Spinal cord (tissue), 10 donors: ENCODE data around the gene PAFAH2. TPM values are rescaled to one million over a fixed set of nuclear protein-coding genes. Genes with fewer than 3 reads are reported as not detected.

Source experiments
- DNase-seq, 6 donors: peaks; one replicate each; pipeline versions ENCODE4 v3.0.0 to v3.0.0-alpha.2; 2013 to 2015; ENCODE audit warnings: low spot score in 6 of 6, low read depth in 4 of 6
- H3K27ac ChIP-seq: one replicate; pipeline ENCODE4 v1.5.1; 2013; ENCODE audit warnings: low read depth, low read length, control low read depth
- H3K27me3 ChIP-seq: one replicate; pipeline ENCODE4 v1.6.1; 2013; ENCODE audit warnings: low read length; ENCODE audit not compliant: control insufficient read depth, insufficient read depth
- H3K36me3 ChIP-seq: one replicate; pipeline ENCODE4 v1.6.1; 2013; ENCODE audit warnings: low read length; ENCODE audit not compliant: control insufficient read depth, insufficient read depth
- H3K4me1 ChIP-seq: one replicate; pipeline ENCODE4 v1.6.1; 2013; ENCODE audit warnings: low read length; ENCODE audit not compliant: control insufficient read depth, insufficient read depth
- H3K4me3 ChIP-seq: one replicate; pipeline ENCODE4 v1.5.1; 2013; ENCODE audit warnings: low read depth, low read length, control low read depth
- H3K9me3 ChIP-seq: one replicate; pipeline ENCODE4 v1.6.1; 2013; ENCODE audit warnings: low read length; ENCODE audit not compliant: control insufficient read depth, insufficient read depth
- WGBS: methylation state at CpG from one replicate; pipeline ENCODE4 v1.1.5; 2013; ENCODE audit warnings: missing lambda C conversion rate; ENCODE audit not compliant: insufficient coverage; 5-methylcytosine and 5-hydroxymethylcytosine counted together
- long read RNA-seq, 4 donors: transcript quantifications; one replicate each; lab custom pipeline, GENCODE V29; 2026
- polyA plus RNA-seq, 2 donors: library from polyadenylated mRNA; unstranded; fragments of 120-200 nt; gene quantifications; one replicate each; pipeline ENCODE4 v1.2.1, GENCODE V29; 2013; ENCODE audit not compliant: insufficient read length in 2 of 2
- total RNA-seq, 2 donors: library from RNA; depleted of rRNA in 1 of 2; stranded (reverse); fragments of 120-200 nt in 1 of 2; fragments of >200 nt in 1 of 2; gene quantifications; one replicate each; pipeline versions ENCODE4 v1.2.3 to v1.2.4, GENCODE V29; 2013 to 2014
- donor health status: healthy.

PAFAH2 gene
- total RNA-seq (10 to 100 TPM in 1 of 2 donors, 1 to 10 TPM in 1; 6.6 to 11.1 TPM), polyA plus RNA-seq (1 to 10 TPM; 6.8 to 9.5 TPM)
- long read RNA-seq, donor 1, partial matches to known transcripts = 0 of 1 reads
- long read RNA-seq, donor 1, other reads (novel, unspliced or antisense) = 0 of 1 reads
- long read RNA-seq, donor 2 = 0 reads
- long read RNA-seq, donor 3 = 0 reads
- long read RNA-seq, donor 4, partial matches to known transcripts = 0 of 1 reads
- long read RNA-seq, donor 4, other reads (novel, unspliced or antisense) = 0 of 1 reads

- H3K4me3 ChIP-seq = peak within 1 kb of the TSS; percentile 81
- under 1% methylated on average over 33 of the region's 47 CpGs for WGBS
- H3K27me3 ChIP-seq = no peaks in the 10 kb centered on the region
- DNase-seq = peak; percentile 98 to 100 (median 100)
- H3K36me3 ChIP-seq = no peaks in the 10 kb centered on the region
- peak within 1 kb of the TSS; percentile 87 for H3K27ac ChIP-seq
- no peaks in the 10 kb centered on the region for H3K9me3 ChIP-seq
- peaks cover 17% of the 10 kb centered on the region for H3K4me1 ChIP-seq
Measured at GRCh38 chr1:25997828-25998761, at the start of gene PAFAH2. Gene PAFAH2 (minus strand): TSS chr1:25998063. CDS start chr1:25990816, 7,247 bp downstream.

- H3K4me1 ChIP-seq = peaks cover 20% of the 10 kb centered on the region
- H3K27ac ChIP-seq = no peak overlapping the region
- H3K9me3 ChIP-seq = no peaks in the 10 kb centered on the region
- H3K36me3 ChIP-seq = no peaks in the 10 kb centered on the region
- H3K27me3 ChIP-seq = peaks cover 47% of the 10 kb centered on the region
- 69% methylated on average over 6 of the region's 7 CpGs for WGBS
- no peak overlapping the region for H3K4me3 ChIP-seq
- no peak for DNase-seq
Measured at GRCh38 chr1:26047278-26047874, 49.5 kb upstream of the PAFAH2 start.

DNA sequence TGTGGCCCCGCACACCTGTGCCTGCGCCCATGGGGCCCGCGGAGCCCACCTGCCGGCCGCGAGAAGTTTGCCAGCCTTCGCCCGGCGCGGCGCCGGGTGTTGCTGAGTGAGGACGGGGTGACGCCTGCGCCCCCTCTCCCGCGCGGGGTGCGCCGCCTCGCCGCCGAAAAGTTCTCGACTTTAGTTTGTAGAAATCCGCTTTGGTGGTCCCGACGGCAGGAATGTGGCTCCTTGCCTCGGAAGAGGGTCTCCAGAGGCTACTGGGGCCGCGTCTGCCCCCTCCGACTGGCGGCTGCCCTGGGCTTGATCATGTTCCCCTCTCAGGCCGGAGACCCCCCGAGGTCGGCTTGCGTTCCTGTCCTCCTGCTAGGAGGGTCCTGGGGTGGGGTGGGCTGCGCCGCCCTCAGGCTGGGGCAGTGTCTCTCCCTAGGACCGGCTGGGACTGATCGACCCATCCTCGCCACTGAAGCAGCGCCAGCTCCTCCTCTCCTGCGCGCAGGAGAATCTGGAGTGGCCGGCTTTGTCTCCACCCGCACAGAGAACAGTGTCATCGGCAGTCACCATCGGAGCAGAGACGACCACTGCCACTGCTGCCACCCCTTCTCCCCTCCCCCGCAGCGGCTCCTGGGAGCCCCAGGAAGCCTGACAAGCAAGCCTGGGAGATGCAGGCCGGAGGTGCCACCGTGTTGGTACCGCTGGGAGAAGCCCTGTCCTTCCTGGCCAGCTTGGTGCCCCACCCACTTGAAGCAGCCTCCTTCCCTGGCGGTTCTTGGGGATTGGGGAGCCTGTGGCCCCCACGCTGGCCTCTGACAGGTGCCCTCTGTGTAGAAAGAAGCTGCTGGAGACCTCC lies 48.6 kb upstream of the PAFAH2 start:
- H3K36me3 ChIP-seq = no peaks in the 10 kb centered on the region
- peaks cover 20% of the 10 kb centered on the region for H3K4me1 ChIP-seq
- no peak overlapping the region for H3K4me3 ChIP-seq
- no peak for DNase-seq
- WGBS = 3% methylated on average over 57 of the region's 57 CpGs
- no peak overlapping the region for H3K27ac ChIP-seq
- peaks cover 47% of the 10 kb centered on the region for H3K27me3 ChIP-seq
- H3K9me3 ChIP-seq = no peaks in the 10 kb centered on the region

DNA sequence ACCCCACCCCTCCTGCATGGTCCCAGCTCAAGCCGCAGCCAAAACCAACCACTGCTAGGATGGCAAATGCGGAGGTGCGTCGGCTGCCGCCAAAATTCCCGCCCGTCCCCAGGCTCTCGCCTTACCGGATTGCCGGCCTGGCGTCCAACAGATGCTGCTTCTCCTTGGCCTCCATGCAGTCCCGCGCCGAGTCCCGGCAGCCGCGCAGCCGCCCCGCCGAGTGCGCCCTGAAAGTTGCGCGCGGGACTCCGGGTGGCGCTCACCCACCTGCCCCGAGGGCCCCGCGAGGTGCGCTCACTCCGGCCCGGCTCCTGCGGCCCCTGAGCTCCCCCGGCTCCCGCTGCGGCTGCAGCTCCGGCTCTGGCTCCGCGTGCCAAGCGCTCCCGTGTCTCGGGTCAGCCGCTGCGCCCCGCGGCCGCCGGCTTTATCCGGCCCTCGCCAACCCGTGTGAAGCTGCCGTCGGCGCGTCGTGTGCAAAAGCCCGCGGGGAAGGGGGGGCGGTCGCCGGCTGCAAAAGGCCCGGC lies 47.9 kb upstream of the PAFAH2 start, which contains the start of gene SLC30A2:
Gene SLC30A2 (minus strand): TSS at position 397 of the 524 bp plus-strand sequence. CDS start 222 bp downstream, at position 175.
- H3K27ac ChIP-seq = no peak within 1 kb of the TSS
- H3K36me3 ChIP-seq = no peaks in the 10 kb centered on the region
- H3K4me1 ChIP-seq = peaks cover 20% of the 10 kb centered on the region
- H3K27me3 ChIP-seq = peaks cover 47% of the 10 kb centered on the region
- H3K4me3 ChIP-seq = no peak within 1 kb of the TSS
- peak in 1 of 6 donors; percentile 9 for DNase-seq
- WGBS = under 1% methylated on average over 62 of the region's 62 CpGs
- H3K9me3 ChIP-seq = no peaks in the 10 kb centered on the region

- Histone ChIP-seq H3K4me3 (no peak overlapping the region), H3K27me3 (peaks cover 47% of the 10 kb centered on the region), H3K27ac (no peak overlapping the region), H3K4me1 (peaks cover 20% of the 10 kb centered on the region), H3K36me3 (no peaks in the 10 kb centered on the region), H3K9me3 (no peaks in the 10 kb centered on the region)
- no peak for DNase-seq
- WGBS = 21% methylated on average over 28 of the region's 29 CpGs
Measured at GRCh38 chr1:26044971-26045721, 47.3 kb upstream of the PAFAH2 start.

- Histone ChIP-seq H3K4me1 (peaks cover 20% of the 10 kb centered on the region), H3K9me3 (no peaks in the 10 kb centered on the region), H3K36me3 (no peaks in the 10 kb centered on the region), H3K27ac (no peak overlapping the region), H3K4me3 (no peak overlapping the region), H3K27me3 (peaks cover 45% of the 10 kb centered on the region)
- DNase-seq = no peak
- no CpG with 5 or more reads among the region's 3 CpGs for WGBS
Measured at GRCh38 chr1:26044414-26044813, 46.6 kb upstream of the PAFAH2 start.

DNA sequence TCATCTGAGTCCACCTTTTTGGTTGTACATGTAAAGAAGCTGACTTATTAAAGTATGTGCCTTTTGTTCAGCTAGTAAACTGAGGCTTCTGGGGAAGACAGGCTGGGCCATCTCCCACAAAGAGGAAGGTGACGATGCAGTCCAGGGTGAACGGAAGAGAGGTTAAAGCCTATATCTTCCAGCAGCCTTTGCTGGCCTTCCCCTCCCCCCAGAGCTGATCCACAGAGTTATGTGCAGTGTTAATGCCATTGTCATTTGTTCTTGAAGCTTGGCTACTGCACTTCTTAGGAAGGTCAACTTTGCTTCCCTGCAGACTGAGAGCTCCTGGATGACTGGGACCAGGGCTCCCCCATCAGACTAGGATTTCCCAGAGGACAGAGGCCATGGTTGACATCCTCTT lies 45.9 kb upstream of the PAFAH2 start:
- no peak for DNase-seq
- Histone ChIP-seq H3K4me1 (peaks cover 20% of the 10 kb centered on the region), H3K27ac (no peak overlapping the region), H3K4me3 (no peak overlapping the region), H3K27me3 (peaks cover 42% of the 10 kb centered on the region), H3K9me3 (no peaks in the 10 kb centered on the region), H3K36me3 (no peaks in the 10 kb centered on the region)
- WGBS = 83% methylated on average over 1 of the region's 2 CpGs

DNA sequence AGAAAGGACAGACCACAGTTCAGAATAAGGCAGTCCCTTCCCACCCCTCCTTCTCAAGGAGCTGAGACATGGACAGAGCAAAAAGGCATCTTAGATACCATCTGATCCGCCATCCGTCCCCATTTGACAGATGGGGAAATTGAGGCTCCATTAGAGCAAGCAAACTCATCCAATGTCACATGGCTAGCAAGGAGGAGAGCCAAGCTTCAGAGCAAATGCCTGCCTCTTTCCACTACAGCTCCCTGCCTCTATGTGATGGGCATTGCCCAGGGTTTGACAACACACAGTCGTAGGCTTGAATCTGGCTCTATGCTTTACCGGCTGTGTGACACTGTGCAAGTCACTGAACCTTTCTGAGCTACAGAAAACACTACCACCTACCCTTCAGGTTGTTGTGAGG lies 44.1 kb upstream of the PAFAH2 start:
- WGBS = 79% methylated on average over 2 of the region's 4 CpGs
- Histone ChIP-seq H3K27me3 (peaks cover 33% of the 10 kb centered on the region), H3K36me3 (no peaks in the 10 kb centered on the region), H3K4me3 (no peak overlapping the region), H3K27ac (no peak overlapping the region), H3K9me3 (no peaks in the 10 kb centered on the region), H3K4me1 (peaks cover 19% of the 10 kb centered on the region)
- DNase-seq = no peak
